GDM1 (cell line): ENCODE results near the gene FRMD5.

Experiments
- DNase-seq: peaks from one replicate; lab custom pipeline; 2025; lab: John Stamatoyannopoulos, UW

Gene FRMD5

DNA sequence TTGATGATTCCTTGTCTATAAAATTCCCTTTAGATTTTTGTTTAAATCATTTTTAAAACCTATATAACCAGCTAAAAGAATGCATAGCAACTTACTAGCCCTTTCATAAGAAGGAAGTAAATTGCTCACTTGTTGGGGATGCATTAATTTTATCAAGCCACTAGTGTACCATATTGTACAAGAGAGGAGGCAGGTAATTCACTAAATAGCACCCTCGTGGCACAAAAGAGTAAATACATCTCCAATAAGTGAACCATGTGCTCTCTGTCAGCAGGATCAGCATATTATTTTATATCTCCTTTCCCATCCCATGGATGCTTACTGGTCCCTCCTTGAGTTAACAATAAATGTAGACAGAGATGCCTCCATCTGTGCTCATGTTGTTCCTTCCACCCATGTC lies 34.3 kb downstream of the FRMD5 start:
- no peak for DNase-seq

DNA sequence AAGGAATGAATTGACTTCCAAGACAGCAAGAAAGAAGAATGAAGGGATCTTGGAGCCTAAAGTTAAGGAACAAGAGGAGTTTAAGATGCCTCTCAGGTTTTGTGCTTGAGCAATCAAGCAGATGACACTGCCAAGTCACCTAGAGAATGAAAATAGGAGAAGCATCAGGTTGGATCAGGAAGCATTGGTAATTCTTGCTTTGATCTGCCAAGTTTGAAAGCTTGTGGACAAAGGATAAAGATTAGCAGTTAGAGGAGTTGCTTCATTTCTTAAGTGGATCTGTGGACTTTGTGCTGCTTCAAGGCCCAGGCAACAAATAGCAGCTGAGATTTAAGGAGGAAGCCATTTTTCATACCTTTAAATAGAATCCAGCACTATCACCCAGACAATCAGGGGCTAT lies 35.6 kb downstream of the FRMD5 start:
- DNase-seq = no peak

DNA sequence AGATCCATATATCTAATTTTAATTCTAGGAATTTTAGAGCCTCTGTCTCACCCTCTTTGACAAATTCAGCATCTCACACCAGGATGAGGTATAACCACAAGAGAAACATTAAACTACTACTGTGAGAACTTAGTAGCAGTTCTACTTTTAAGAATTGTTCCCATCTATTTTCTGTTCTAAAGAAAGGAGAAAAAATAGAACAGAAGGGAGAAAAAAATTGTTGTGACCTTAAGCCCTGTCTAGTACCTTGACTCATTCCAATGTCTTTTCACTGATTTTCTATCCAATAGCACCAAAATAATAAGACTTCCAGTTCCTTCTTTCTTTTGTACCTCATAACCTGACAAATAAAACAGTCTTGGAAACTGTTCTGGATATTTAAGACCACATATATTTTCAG lies 37.0 kb downstream of the FRMD5 start:
- no peak for DNase-seq

DNA sequence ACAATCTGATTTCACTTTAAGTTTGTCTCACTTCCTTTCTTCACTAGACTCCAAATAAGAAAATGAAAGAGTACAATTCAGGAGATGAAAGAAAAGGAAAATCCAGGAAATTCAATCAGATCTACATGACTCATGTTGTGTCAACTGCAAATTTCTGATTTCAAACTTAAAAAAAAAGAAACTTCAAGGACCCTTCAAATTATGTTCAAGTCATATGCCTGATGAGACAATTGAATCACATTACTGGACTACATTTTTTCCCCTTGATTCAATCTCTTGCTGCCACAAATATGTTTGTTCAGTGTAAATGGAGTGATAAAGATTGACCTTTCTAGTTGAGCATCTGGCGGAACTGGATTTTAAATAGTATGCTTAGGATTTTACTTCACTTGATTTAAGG lies 37.4 kb downstream of the FRMD5 start:
- no peak for DNase-seq

DNA sequence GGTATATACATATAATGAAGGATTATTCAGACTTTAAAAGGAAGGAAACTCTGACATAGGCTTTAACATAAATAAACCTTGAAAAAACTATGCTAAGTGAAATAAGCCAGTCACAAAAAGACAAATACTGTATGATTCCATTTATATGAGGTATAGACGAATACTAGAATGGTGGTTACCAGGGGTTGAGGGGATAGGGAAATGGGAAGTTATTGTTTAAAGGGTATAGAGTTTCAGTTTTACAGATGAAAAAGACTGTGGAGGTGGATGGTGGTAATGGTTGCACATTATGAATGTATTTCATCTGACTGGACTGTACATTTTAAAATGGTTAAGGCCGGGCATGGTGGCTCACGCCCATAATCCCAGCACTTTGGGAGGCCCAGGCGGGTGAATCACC lies 41.7 kb downstream of the FRMD5 start:
- no peak for DNase-seq

DNA sequence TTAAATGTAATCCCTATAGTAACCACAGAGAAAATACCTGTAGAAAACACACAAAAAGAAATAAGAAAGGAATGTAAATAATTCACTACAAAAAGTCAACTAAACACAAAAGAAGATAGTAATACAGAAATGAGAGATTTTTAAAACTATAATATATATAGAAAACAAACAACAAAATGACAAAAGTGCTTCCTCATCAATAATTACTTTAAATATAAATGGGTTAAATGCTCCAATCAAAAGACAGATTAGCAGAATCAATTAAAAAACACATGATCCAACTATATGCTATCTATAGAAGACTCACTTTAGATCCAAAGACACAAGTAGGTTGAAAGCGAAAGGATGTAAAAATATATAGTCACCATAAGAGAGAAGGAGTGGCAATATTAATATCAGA lies 45.8 kb downstream of the FRMD5 start:
- no peak for DNase-seq

DNA sequence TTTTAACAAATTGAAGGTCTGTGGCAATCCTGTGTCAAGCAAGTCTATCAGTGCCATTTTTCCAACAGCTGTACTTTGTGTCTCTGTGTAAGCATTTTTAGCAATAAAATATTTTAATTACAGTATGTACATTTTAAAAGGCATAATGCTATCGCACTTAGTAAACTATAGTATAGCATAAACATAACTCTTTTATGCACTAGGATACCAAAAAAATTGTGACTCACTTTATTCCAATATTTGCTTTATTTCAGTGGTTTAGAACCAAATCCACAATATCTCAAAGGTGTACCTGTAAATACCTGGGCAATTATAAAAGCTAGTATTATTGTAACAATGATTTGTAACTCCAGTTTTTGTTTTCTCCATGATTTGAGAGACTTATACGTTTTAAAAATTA lies 46.5 kb downstream of the FRMD5 start:
- no peak for DNase-seq

DNA sequence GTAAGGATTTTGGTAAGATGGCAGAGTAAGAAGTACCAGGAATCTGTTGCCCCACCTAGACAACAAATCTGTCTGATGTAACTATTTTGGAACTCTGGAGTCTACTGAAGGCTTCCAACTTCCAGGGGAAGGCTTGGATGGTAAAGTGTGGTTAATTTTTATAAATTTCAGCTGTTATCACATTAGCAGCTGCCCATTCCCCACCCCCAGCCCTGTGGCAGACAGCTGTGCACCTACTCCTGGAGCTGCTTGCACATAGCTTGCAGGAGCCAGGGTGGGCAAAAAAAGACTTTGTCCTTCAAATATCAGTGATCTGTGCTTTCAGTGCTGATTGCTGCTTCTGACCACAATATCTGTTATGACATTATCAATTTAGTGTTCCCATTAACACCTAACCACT lies 47.4 kb downstream of the FRMD5 start:
- DNase-seq = no peak

DNA sequence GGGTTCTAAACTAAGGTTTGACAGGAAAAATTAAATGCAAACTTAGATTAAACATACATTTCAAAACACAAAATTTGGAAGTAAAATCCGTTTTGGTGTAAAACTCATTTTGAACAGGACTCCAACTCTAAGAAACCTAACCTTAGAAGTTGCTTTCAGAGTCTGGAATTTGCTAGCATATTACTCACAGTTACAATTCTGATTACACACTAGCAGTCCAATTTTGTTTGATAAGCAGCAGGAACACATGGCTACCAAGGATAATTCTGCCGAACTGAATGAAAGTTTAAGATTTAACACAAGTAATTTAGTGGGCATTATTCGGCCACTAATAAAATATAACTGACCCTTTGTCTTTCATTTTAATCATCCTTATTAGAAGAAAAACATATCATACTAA lies 49.6 kb downstream of the FRMD5 start:
- no peak for DNase-seq

DNA sequence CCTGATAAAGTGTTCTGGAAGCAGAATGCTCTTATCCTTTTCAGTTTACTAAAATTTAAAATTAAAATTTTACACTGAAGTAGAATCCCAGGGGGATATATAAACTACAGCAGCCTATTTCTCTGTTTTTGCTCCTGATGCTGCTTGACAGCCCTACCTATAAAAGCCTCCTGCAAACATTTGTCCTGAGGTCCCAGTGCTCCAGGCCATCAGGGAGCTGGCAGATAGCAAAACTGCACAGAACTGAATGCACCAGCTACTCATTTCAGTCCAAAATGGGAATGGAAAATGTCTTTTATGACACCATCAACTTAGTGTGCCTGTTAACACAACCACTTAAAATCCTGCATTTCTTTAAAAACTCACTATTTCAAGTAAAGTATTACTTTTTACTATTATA lies 50.1 kb downstream of the FRMD5 start:
- no peak for DNase-seq

DNA sequence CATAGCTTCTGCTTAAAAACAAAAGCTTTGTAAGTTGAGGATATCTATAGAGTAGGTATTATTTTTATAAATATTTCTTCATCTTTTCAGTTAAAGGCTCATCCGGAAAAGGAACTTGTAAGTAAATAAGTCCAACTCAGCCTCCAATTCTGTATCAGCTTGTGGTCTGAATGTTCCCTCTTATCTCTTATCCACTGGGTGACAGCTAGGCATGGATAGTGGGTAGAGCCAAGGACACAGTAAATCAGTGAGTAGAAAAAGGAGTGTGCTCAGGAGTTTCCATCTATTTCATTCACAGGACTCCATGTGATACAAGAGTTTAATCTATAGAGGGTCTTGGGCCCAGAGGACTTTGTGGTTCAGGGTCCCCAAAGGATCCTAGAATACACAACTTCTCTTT lies 50.9 kb downstream of the FRMD5 start:
- no peak for DNase-seq

DNA sequence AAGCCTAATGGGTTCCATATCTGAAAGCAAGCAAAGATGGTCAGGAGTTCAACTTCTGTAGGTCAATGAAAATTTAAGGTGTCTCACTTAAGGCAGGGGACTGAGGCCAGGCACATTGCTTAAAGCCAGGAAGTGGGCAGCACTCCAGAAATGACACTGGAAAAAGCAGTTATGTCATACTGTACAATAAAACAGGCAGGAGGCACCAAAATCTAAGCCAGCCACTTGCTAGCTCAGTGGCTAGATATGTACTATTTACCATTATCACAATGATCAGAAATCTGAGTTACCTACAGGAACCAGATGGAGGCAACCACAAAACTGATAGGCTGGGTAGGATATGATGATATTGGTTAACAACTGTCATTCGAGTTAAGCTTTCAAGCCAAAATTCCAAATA lies 57.3 kb downstream of the FRMD5 start:
- DNase-seq = no peak

DNA sequence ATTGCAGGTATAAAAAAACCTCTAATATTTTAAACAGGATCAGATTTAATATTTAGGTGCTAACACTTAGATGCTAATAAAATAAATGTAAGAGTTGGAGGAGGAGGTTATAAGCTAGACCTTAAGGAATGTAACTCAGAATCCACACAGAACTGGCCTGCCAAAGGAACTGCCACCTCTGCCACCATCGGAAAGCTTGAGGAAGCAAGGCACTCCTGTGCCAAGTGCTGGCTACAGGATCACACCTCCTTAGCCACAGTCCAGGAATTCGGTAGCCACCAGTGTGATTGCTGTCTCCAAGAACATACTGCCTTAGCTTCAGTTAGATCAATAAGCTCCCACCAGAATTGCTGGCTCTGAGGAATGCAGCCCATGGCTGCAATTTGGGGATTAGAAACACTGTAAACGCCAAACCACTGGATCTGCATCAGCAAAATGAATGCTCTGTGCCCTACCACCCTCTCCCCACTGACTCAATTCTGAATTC lies 58.0 kb downstream of the FRMD5 start:
- DNase-seq = no peak

DNA sequence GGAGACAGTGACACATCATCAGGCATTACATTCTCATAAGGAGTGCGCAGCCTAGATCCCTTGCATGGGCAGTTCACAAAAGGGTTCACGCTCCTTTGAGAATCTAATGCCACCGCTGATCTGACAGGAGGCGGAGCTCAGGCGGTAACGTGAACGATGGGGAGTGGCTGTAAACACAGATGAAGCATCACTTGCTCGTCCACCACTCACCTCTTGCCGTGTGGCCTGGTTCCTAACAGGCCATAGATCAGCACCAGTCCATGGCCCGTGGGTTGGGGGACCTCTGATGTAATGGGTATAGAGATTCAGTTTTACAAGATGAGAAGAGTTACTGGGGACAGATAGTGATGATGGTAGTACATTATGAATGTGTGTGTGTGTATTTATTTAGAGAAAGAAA lies 63.0 kb downstream of the FRMD5 start:
- no peak for DNase-seq

DNA sequence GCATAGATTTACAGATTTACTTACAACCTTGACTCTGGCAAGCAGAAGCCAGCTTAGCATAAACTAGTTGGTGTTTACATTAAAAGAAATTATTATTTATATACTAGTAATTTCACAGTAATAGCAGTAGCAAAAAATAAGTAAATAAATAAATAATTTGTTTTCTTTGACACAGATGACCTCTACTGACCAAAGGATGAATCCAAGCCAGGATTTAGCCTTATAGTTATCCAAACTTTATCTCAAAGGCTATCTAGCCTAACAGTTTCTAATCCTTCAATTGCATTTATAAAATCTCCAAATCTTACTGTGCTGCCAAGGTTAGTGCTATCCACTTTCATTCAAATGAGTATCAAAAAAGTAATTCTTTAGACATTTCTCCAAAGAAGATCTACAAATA lies 64.3 kb downstream of the FRMD5 start:
- DNase-seq = no peak

DNA sequence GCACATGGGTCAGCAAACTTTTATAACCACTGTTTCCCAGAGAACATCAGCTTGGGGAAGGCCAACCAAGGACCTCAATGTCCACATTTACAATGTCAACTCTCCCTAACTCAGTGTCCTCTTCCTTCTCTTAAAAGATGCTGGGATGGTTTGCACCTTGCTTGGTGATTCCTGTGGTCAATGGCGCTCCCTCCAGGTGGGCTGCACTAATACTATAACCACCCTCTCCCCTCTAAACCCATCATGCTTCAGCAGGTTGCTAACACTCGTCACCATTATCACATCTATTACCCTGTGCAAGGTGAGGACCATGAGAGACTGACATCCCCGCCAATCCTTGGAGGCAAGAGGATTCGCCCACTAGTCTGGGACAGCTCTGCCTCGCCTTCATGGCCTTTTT lies 65.2 kb downstream of the FRMD5 start:
- DNase-seq = no peak

DNA sequence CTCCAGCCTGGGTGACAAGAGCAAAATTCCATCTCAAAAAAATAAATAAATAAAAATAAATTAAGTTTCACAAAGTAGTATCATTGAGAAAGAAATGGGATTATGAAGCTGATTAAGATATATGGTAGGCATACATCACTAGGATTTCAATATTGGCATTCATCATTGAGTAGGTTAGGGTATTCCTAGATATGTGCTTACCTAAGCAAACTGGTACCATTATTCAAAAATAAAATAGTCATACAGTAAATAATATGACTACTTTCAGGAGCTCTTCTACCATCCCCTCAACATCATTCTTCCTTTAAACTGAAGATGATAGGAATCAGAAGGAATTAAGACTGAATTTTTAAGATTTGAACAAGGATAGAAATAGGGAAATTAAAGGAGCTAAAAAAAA lies 66.6 kb downstream of the FRMD5 start:
- no peak for DNase-seq

DNA sequence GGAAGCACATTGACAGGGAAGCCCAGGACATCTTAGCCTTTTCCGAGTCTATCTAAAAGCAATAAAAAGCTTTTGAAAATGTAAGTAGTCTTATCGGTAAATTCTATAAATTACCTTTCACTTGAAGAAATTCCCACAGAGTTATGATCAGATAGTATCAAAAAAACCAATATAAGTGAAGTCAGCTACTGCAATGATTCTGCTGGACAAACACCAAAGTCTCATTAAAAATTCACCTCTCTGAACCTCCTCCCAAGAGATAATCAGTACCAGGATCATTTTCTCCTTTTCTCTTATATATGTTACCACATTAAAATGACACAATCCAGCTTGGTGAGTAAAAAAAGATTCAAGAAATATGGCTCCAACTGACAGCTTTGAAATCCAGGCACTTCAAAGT lies 69.2 kb downstream of the FRMD5 start:
- no peak for DNase-seq

DNA sequence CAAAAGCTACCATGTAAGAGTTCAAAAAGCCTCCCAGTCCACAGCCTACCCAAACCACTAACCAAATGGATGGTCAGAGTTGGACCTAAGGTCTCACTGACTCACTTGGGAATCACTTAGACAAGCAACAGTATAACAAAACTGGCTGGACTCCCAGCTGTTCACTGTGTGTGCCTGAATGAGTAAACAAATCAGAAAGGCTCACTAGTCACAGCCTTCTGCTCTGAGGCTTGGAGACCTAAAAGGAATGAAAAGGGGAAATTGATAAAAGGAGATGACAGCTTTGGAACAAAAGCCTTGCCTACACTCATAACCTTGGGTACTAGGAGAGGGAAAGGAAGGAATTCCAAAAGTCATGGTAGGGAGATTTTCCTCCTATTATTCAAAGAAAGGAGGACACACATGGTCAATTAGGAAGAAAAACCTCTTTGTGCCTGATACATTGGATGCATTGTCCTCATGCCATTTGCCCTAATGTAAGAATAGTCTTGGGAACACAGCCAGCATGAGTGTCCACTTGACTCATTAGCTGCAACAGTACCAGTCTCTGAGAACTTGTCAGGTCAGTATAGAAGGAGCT lies 92.3 kb downstream of the FRMD5 start:
- DNase-seq = no peak

DNA sequence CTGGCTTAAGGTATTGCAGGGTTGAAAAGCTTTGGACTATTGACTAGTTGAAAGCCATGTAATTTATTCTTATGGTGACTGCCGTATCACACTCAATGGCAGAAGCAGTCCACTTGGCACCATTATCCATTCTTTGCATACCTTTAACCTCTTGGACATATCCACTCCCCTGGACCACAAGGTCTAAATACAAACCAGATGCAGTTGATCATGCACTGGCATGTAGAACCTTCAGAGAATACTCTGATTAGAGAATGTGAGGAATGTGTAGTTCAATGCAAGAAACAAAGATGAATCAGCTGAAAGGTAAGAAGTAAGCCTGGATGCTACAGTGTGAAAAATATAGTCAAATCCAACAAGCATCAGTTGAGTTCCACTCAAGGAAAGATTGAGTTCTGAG lies 93.1 kb downstream of the FRMD5 start:
- DNase-seq = no peak

DNA sequence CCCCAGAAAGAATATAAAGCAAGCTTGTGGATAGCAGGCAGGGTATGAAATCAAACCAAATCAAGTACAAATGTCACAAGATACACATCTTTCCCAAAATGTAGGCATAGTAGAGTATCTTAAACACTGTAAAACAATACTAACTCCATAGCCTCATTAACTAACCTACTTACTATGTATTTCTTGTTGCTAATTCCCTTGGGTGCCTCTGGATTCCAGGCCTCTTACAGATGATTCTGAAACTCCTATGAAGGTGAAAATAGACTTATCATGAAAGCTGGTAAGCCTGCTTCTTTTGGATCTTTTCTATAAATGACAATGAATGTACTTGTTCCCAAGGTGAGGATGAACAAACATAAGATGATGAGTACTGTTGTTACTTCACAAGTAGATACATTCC lies 93.8 kb downstream of the FRMD5 start:
- DNase-seq = no peak

DNA sequence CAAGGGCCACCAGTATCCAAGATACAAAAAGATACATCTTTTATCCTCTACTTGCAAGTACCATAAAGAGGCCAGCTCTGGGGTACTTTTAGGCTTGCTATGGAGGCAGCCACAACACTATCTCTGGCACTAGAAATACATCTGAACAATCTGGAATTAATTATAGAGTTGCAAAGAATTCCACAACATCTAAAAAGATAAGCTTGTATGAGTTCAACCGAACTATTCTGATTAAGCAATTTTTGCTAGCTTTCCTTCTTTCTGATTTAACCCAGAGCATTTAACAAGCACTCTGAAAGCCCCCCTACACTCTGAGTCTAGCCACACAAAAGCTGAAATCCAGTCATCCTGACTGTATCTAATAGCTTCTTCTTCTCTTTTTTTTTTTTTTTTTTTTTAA lies 95.4 kb downstream of the FRMD5 start:
- DNase-seq = no peak

DNA sequence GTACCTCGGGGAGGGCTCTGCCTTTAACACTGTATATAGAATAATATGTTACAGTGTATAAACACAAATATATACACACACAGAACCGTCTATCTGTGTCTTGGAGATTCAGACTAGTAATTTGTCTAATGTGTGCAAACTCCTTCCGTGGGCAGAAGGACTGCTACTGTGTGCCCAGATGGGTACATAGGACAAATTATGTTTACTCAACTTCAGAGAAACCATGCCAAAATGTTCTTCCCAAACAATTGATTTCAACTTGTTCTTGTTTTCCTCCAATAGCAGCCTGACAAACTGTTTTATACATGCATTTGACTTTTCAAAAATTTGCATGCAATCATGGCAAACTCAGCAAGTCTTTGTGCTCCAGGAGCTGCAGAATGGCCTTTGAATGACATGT lies 97.5 kb downstream of the FRMD5 start:
- no peak for DNase-seq

DNA sequence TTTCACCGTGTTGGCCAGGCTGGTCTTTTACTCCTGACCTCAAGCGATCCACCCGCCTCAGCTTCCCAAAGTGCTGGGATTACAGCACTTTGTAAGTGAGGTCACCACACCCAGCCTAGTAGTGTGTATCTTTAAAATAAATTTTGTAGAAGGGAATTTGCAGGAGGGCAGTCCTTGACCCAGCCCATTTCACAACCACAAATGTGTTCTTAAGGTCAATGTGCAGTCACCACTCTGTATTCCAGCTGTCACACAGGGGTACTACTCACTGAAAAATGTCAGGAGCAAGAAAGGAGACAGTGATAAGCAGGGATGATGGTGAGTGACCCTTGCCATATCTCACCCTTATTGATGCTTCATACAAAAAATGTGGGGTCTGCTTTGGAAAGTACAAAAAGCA lies 98.5 kb downstream of the FRMD5 start:
- no peak for DNase-seq

DNA sequence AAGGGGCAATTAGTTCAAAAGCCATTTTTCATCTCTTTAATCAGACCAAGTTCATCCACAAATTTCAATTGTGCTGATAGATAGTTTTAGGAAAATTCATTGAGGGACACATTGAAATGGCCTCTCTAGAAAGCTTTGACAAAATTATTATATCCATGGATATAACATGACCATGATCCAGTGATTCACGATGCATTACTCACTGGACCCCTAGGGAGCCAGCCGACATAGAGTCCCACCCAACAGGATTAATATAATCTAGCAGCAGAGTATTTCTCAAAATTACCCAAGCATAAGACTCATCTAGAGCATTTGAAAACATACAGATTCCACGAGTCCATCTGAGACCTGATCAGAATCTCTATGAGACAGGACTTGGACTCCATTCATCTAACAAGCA lies 100.3 kb downstream of the FRMD5 start:
- DNase-seq = no peak
